ENCODE results near the gene HUWE1.
A peak's percentile ranks its signal among the peaks of the same experiment; 100 is the strongest.
"Not testable (repeated sequence)": the region's sequence is repeated elsewhere in the genome, so short reads cannot be mapped to it uniquely, and the experiment has no call there.

HUWE1 gene

GRCh38 chrX:53544936-53545335 lies 141.6 kb downstream of the HUWE1 start:
- no peak overlapping the region for H3K4me3 ChIP-seq (replicated peaks in 1 of 2; ENCODE audit: low read depth in 2 of 2, low read length in 2 of 2)
- no peak for TF ChIP-seq CTCF (IDR thresholded peaks at IDR 0.05; ENCODE audit: low read depth, low read length)

GRCh38 chrX:53538781-53539180 lies 147.7 kb downstream of the HUWE1 start:
- H3K4me3 ChIP-seq (replicated peaks in 1 of 2; ENCODE audit: low read depth in 2 of 2, low read length in 2 of 2), result no peak overlapping the region
- DNase-seq (ENCODE audit: low read depth in 2 of 2), result no peak
- no peak for TF ChIP-seq CTCF (IDR thresholded peaks at IDR 0.05; ENCODE audit: low read depth, low read length)

More at GRCh38 chrX:53544936-53545335, 141.6 kb downstream of the HUWE1 start:
- no peak for DNase-seq (ENCODE audit: low read depth in 2 of 2)

GRCh38 chrX:53531255-53531966 lies 155.1 kb downstream of the HUWE1 start:
- DNase-seq (ENCODE audit: low read depth in 2 of 2); H3K4me3 ChIP-seq (replicated peaks in 1 of 2; ENCODE audit: low read depth in 2 of 2, low read length in 2 of 2): not testable (repeated sequence)

- DNase-seq (ENCODE audit: low read depth in 2 of 2), result no peak
- H3K4me3 ChIP-seq (replicated peaks in 1 of 2; ENCODE audit: low read depth in 2 of 2, low read length in 2 of 2), result no peak overlapping the region
- TF ChIP-seq CTCF (IDR thresholded peaks at IDR 0.05; ENCODE audit: low read depth, low read length), result no peak
Observed at GRCh38 chrX:53526999-53527398, 159.5 kb downstream of the HUWE1 start.

- DNase-seq (ENCODE audit: low read depth in 2 of 2), result no peak
- H3K4me3 ChIP-seq (replicated peaks in 1 of 2; ENCODE audit: low read depth in 2 of 2, low read length in 2 of 2), result no peak overlapping the region
- TF ChIP-seq CTCF (IDR thresholded peaks at IDR 0.05; ENCODE audit: low read depth, low read length), result no peak
Observed at GRCh38 chrX:53511322-53511721, 175.2 kb downstream of the HUWE1 start.

GRCh38 chrX:53504035-53504434 lies 182.5 kb downstream of the HUWE1 start:
- not testable (repeated sequence) for DNase-seq (ENCODE audit: low read depth in 2 of 2); H3K4me3 ChIP-seq (replicated peaks in 1 of 2; ENCODE audit: low read depth in 2 of 2, low read length in 2 of 2)

GRCh38 chrX:53494436-53494835 lies 192.1 kb downstream of the HUWE1 start:
- peak; percentile 25 to 43 for DNase-seq (ENCODE audit: low read depth in 2 of 2)
- no peak for TF ChIP-seq CTCF (IDR thresholded peaks at IDR 0.05; ENCODE audit: low read depth, low read length)
- H3K4me3 ChIP-seq (replicated peaks in 1 of 2; ENCODE audit: low read depth in 2 of 2, low read length in 2 of 2), result no peak overlapping the region

- DNase-seq (ENCODE audit: low read depth in 2 of 2), result no peak
- H3K4me3 ChIP-seq (replicated peaks in 1 of 2; ENCODE audit: low read depth in 2 of 2, low read length in 2 of 2), result no peak overlapping the region
- TF ChIP-seq CTCF (IDR thresholded peaks at IDR 0.05; ENCODE audit: low read depth, low read length), result no peak
Observed at GRCh38 chrX:53486285-53486684, 200.2 kb downstream of the HUWE1 start.
